ENCODE measurements around the gene PDCD11.

PDCD11 gene

DNA sequence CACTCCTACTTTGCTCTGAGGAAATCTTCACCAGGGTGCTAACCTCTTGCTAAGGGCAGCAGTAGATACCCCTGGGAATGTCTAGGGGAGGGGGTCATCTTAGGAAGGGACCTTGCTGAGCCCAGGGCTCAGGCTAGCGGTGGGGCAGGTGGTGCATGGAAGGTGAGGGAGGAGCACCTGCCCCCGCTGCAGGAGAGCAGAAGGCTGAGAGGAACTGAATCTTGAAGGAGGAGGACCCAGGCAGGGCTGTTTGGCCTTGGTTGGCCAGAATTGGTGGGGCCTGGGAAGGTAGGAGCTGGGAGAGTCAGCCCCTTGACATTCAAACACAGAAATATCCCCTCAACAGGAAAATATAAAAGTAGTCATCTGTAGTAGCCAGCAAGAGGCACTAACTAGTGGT, 75.6 kb downstream of the PDCD11 start:
- Histone ChIP-seq H3F3A (ENCODE audit: control insufficient read depth, insufficient read depth) (peaks cover 37% of the 10 kb centered on the region), H3K79me2 (ENCODE audit: control insufficient read depth, low read length) (no peaks in the 10 kb centered on the region), H4K20me1 (ENCODE audit: control insufficient read depth, insufficient read depth, low read depth, low read length) (no peaks in the 10 kb centered on the region), H3K36me3 (ENCODE audit: control insufficient read depth, low read length) (no peaks in the 10 kb centered on the region), H3K9me3 (ENCODE audit: control insufficient read depth, insufficient read depth, low read length) (no peaks in the 10 kb centered on the region), H3K4me3 (ENCODE audit: low read length) (peak overlapping the region; percentile 71), H3K9me2 (replicated peaks; ENCODE audit: control insufficient read depth, low read length) (no peaks in the 10 kb centered on the region), H3K4me2 (ENCODE audit: low read length) (peak overlapping the region; percentile 92), H3K4me1 (ENCODE audit: control insufficient read depth, low read length) (peaks cover 80% of the 10 kb centered on the region), H3K27ac (ENCODE audit: low read depth, low read length) (peak overlapping the region; percentile 96), H3K27me3 (ENCODE audit: control insufficient read depth, low read length) (no peaks in the 10 kb centered on the region)
- TF ChIP-seq EZH2phosphoT487 (IDR thresholded peaks at IDR 0.05; ENCODE audit: borderline replicate concordance, low read length), result no peak
- TF ChIP-seq, protein P1, sequence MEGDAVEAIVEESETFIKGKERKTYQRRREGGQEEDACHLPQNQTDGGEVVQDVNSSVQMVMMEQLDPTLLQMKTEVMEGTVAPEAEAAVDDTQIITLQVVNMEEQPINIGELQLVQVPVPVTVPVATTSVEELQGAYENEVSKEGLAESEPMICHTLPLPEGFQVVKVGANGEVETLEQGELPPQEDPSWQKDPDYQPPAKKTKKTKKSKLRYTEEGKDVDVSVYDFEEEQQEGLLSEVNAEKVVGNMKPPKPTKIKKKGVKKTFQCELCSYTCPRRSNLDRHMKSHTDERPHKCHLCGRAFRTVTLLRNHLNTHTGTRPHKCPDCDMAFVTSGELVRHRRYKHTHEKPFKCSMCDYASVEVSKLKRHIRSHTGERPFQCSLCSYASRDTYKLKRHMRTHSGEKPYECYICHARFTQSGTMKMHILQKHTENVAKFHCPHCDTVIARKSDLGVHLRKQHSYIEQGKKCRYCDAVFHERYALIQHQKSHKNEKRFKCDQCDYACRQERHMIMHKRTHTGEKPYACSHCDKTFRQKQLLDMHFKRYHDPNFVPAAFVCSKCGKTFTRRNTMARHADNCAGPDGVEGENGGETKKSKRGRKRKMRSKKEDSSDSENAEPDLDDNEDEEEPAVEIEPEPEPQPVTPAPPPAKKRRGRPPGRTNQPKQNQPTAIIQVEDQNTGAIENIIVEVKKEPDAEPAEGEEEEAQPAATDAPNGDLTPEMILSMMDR (IDR thresholded peaks at IDR 0.05; ENCODE audit: low read depth, low read length, poor library complexity, severe bottlenecking), result no peak

DNA sequence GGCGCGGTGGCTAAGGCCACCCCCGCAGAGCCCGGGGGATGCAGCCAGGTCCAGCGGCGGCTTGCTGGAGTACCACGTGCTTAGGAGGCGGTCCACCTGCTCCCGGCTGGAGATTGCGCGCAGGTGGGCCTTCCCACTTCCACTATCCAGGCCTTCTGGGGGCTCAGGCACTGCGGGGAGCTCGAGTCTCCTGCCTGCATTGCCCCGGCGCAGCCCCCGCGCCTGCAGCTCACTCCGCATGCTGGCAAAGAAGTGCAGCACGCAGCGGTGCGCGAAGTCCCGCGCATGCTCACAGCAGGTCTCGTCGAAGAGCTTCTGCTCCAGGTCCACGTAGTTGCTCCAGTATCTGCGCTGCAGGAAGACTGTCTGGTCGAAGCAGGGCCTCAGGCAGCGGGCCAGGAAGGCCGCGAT, 76.8 kb downstream of the PDCD11 start:
- Histone ChIP-seq H4K20me1 (ENCODE audit: control insufficient read depth, insufficient read depth, low read depth, low read length) (no peaks in the 10 kb centered on the region), H3K36me3 (ENCODE audit: control insufficient read depth, low read length) (no peaks in the 10 kb centered on the region), H3F3A (ENCODE audit: control insufficient read depth, insufficient read depth) (peaks cover 26% of the 10 kb centered on the region), H3K27me3 (ENCODE audit: control insufficient read depth, low read length) (no peaks in the 10 kb centered on the region), H3K9me2 (replicated peaks; ENCODE audit: control insufficient read depth, low read length) (no peaks in the 10 kb centered on the region), H3K4me1 (ENCODE audit: control insufficient read depth, low read length) (peaks cover 70% of the 10 kb centered on the region), H3K4me3 (ENCODE audit: low read length) (no peak overlapping the region), H3K27ac (ENCODE audit: low read depth, low read length) (no peak overlapping the region), H3K79me2 (ENCODE audit: control insufficient read depth, low read length) (no peaks in the 10 kb centered on the region), H3K9me3 (ENCODE audit: control insufficient read depth, insufficient read depth, low read length) (no peaks in the 10 kb centered on the region), H3K4me2 (ENCODE audit: low read length) (no peak overlapping the region)
- TF ChIP-seq EZH2phosphoT487 (IDR thresholded peaks at IDR 0.05; ENCODE audit: borderline replicate concordance, low read length), result no peak
- TF ChIP-seq, protein P1 (IDR thresholded peaks at IDR 0.05; ENCODE audit: low read depth, low read length, poor library complexity, severe bottlenecking), result no peak

DNA sequence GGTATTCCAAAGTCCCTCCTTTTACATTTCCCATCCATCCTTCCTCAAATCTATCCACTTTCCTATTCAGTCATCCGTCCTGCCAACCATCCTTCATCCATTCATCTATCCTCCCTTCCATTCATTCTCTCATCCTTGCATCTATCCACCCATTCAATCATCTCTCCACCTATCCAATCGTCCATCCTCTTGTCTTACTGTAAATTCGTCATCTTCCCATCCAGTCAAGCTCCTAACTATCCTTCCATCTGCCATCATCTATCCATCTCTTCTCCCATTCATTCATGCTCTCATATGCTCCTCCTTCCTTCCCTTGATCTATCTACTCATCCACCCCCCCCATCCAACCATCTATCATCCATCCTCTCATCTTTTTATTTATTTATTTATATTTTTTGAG, 77.7 kb downstream of the PDCD11 start:
- H3K27me3 ChIP-seq (ENCODE audit: control insufficient read depth, low read length), result no peaks in the 10 kb centered on the region
- no peak overlapping the region for H3K4me3 ChIP-seq (ENCODE audit: low read length)
- no peaks in the 10 kb centered on the region for H3K79me2 ChIP-seq (ENCODE audit: control insufficient read depth, low read length)
- no peaks in the 10 kb centered on the region for H4K20me1 ChIP-seq (ENCODE audit: control insufficient read depth, insufficient read depth, low read depth, low read length)
- TF ChIP-seq EZH2phosphoT487 (IDR thresholded peaks at IDR 0.05; ENCODE audit: borderline replicate concordance, low read length), result no peak
- TF ChIP-seq, protein P1 (IDR thresholded peaks at IDR 0.05; ENCODE audit: low read depth, low read length, poor library complexity, severe bottlenecking), result no peak
- H3K4me2 ChIP-seq (ENCODE audit: low read length), result no peak overlapping the region
- peaks cover 23% of the 10 kb centered on the region for H3F3A ChIP-seq (ENCODE audit: control insufficient read depth, insufficient read depth)
- H3K9me2 ChIP-seq (replicated peaks; ENCODE audit: control insufficient read depth, low read length), result no peaks in the 10 kb centered on the region
- no peak overlapping the region for H3K27ac ChIP-seq (ENCODE audit: low read depth, low read length)
- no peaks in the 10 kb centered on the region for H3K9me3 ChIP-seq (ENCODE audit: control insufficient read depth, insufficient read depth, low read length)
- H3K4me1 ChIP-seq (ENCODE audit: control insufficient read depth, low read length), result peaks cover 62% of the 10 kb centered on the region
- no peaks in the 10 kb centered on the region for H3K36me3 ChIP-seq (ENCODE audit: control insufficient read depth, low read length)

All from DOHH2 (cell line).